RWPE2 (cell line): Measurements from ENCODE around the gene HERPUD2.

Experiments
- ATAC-seq: fragments of 200-7000 bp; cut with Tn5 transposase; 3 replicates; pipeline ENCODE4 v1.9.1; 2021; ENCODE audit warnings: low read depth
- DNase-seq: peaks from one replicate; pipeline ENCODE4 v3.0.0-alpha.2; 2020; ENCODE audit warnings: low spot score
- H3K27ac ChIP-seq: fragments of 450-650 bp; 2 replicates; pipeline ENCODE4 v1.5.1; 2017; ENCODE audit warnings: mild to moderate bottlenecking; ENCODE audit not compliant: poor library complexity, severe bottlenecking
- H3K27me3 ChIP-seq: fragments of 250-450 bp; sonication (Bioruptor Pico); 2 replicates; pipeline ENCODE4 v1.5.1; 2021; ENCODE audit warnings: mild to moderate bottlenecking, moderate library complexity; ENCODE audit not compliant: insufficient read depth, poor library complexity, severe bottlenecking
- H3K36me3 ChIP-seq: fragments of 250-450 bp; sonication (Bioruptor Pico); 2 replicates; pipeline ENCODE4 v1.5.1; 2020; ENCODE audit warnings: low read depth, mild to moderate bottlenecking, moderate library complexity
- H3K4me1 ChIP-seq: fragments of 250-450 bp; sonication (Bioruptor Pico); 2 replicates; pipeline ENCODE4 v1.5.1; 2021; ENCODE audit warnings: mild to moderate bottlenecking, moderate library complexity; ENCODE audit not compliant: insufficient read depth, poor library complexity, severe bottlenecking
- H3K4me3 ChIP-seq: fragments of 250-450 bp; sonication (Bioruptor Pico); 2 replicates; pipeline ENCODE4 v1.5.1; 2021; ENCODE audit warnings: mild to moderate bottlenecking, moderate library complexity; ENCODE audit not compliant: severe bottlenecking
- H3K9me3 ChIP-seq: fragments of 250-450 bp; sonication (Bioruptor Pico); 2 replicates; pipeline ENCODE4 v1.5.1; 2021; ENCODE audit warnings: mild to moderate bottlenecking, moderate library complexity; ENCODE audit not compliant: severe bottlenecking
- TF ChIP-seq, protein P1 (sequence below): fragments of 450-650 bp; IDR thresholded peaks from one replicate; pipeline ENCODE4 v1.5.1; 2017; ENCODE audit warnings: mild to moderate bottlenecking, moderate library complexity; ENCODE audit not compliant: poor library complexity, severe bottlenecking

HERPUD2 gene

GRCh38 chr7:35623381-35623780 is 71.6 kb downstream of the HERPUD2 start:
- no peak overlapping the region for H3K27ac ChIP-seq
- DNase-seq: no peak
- H3K4me3 ChIP-seq: no peak overlapping the region
- TF ChIP-seq, protein P1, sequence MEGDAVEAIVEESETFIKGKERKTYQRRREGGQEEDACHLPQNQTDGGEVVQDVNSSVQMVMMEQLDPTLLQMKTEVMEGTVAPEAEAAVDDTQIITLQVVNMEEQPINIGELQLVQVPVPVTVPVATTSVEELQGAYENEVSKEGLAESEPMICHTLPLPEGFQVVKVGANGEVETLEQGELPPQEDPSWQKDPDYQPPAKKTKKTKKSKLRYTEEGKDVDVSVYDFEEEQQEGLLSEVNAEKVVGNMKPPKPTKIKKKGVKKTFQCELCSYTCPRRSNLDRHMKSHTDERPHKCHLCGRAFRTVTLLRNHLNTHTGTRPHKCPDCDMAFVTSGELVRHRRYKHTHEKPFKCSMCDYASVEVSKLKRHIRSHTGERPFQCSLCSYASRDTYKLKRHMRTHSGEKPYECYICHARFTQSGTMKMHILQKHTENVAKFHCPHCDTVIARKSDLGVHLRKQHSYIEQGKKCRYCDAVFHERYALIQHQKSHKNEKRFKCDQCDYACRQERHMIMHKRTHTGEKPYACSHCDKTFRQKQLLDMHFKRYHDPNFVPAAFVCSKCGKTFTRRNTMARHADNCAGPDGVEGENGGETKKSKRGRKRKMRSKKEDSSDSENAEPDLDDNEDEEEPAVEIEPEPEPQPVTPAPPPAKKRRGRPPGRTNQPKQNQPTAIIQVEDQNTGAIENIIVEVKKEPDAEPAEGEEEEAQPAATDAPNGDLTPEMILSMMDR: no peak
- no peaks in the 10 kb centered on the region for H3K9me3 ChIP-seq
- H3K36me3 ChIP-seq: no peaks in the 10 kb centered on the region
- H3K4me1 ChIP-seq: no peaks in the 10 kb centered on the region
- no peaks in the 10 kb centered on the region for H3K27me3 ChIP-seq
- no peak for ATAC-seq

DNA sequence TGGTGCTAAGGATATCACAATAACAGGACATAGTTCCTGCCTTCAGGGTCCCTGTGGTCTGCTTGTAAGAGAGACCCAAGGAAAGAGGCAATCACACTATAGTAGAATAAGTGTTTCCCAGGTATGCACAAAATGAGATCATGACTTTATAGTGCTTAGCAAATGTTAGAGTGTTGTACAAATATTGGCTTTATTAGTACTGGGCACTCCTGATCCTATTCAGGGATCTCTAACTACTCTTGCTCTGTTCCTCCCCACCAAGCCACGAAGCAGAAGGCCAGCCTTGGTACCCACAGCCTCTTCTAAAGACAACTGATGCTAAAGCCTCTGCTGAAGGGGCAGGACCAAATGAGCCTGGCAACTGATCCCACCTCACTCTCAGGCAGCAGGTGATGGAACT is 75.1 kb downstream of the HERPUD2 start:
- DNase-seq (no peak), ATAC-seq (no peak)
- no peaks in the 10 kb centered on the region for H3K36me3 ChIP-seq
- TF ChIP-seq, protein P1: no peak
- no peak overlapping the region for H3K27ac ChIP-seq
- H3K4me3 ChIP-seq: no peak overlapping the region
- no peaks in the 10 kb centered on the region for H3K4me1 ChIP-seq
- H3K9me3 ChIP-seq: no peaks in the 10 kb centered on the region
- H3K27me3 ChIP-seq: no peaks in the 10 kb centered on the region

DNA sequence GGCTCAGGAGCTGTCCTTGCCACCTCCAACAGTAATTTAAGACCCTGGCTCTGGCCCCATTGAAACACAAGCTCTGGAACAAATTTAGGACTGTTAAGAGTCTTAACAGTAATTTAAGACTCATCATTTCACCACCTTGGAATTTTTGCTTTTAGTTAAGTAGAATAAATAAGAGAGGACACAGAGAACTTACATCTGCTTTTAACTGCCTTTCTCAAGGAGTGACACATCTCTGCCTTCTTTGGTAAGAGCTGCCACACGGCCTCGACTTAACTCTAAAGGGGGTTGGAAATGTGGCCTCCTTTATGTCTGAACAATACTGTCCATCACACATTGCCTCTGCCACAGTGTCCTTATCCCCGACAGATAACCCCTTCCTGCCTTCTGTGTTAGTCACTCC is 77.9 kb downstream of the HERPUD2 start:
- TF ChIP-seq, protein P1: no peak
- DNase-seq (no peak), ATAC-seq (no peak)
- Histone ChIP-seq H3K4me1 (no peaks in the 10 kb centered on the region), H3K27ac (no peak overlapping the region), H3K36me3 (no peaks in the 10 kb centered on the region), H3K9me3 (no peaks in the 10 kb centered on the region), H3K27me3 (no peaks in the 10 kb centered on the region), H3K4me3 (no peak overlapping the region)

- TF ChIP-seq, protein P1: no peak
- Histone ChIP-seq H3K36me3 (no peaks in the 10 kb centered on the region), H3K4me3 (no peak overlapping the region), H3K27me3 (no peaks in the 10 kb centered on the region), H3K9me3 (no peaks in the 10 kb centered on the region), H3K27ac (no peak overlapping the region), H3K4me1 (no peaks in the 10 kb centered on the region)
- DNase-seq: no peak
- ATAC-seq: no peak
These were observed 81.8 kb downstream of the HERPUD2 start for GRCh38 chr7:35613150-35613549.

- H3K27me3 ChIP-seq: no peaks in the 10 kb centered on the region
- no peaks in the 10 kb centered on the region for H3K36me3 ChIP-seq
- ATAC-seq (peak; percentile 78), DNase-seq (no peak)
- H3K4me3 ChIP-seq: no peak overlapping the region
- H3K27ac ChIP-seq: no peak overlapping the region
- no peaks in the 10 kb centered on the region for H3K9me3 ChIP-seq
- TF ChIP-seq, protein P1: no peak
- H3K4me1 ChIP-seq: no peaks in the 10 kb centered on the region
These were observed 89.2 kb downstream of the HERPUD2 start for GRCh38 chr7:35605760-35606159.
